NOMO-1 (cell line): ENCODE measurements around the gene DNAJC15.
A peak's percentile ranks its signal among the peaks of the same experiment; 100 is the strongest.

Source experiments
- DNase-seq, 2 experiments: peaks; one replicate each; lab custom pipeline; 2025; ENCODE audit not compliant: unreplicated experiment in 2 of 2; lab: John Stamatoyannopoulos, UW

The DNAJC15 gene

DNA sequence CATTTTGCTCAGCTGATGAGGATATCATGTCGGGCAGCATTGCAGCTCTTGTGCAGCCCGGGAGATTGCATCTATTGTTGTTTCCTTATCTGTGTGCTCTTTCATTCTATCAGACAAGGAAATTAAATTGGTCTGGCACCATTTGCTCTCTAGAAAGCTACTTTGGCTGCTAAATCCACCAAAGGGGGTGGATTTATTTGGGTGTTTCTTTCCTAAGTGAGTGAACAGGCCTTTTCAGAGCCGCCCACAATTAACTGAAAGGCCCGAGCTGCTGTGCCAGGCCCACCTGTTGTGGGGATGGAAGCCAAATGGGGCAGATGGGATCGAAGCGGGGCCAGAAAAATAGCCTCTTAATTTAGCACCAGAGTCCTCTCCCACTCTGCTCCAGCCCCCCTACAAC, 99.4 kb downstream of the DNAJC15 start:
- DNase-seq = no peak

DNA sequence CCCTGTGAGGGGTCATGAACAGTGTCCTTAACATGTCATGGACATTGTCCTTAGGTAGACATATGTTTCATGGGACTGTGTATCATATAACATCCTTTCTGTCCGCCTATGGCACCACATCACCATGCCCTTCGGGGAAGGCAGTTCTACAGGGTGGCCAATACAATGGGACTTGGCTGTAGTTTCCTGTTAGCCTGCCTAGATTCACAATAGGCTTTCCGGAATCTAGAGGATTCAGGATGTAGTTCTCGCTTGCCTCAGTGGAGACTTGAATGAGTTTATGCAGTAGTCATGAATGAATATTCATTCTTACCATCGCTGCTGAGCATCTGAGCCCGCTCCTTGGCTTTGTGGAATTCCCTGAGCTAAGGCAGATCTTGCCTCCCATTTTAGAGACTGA, 100.5 kb downstream of the DNAJC15 start:
- no peak for DNase-seq

DNA sequence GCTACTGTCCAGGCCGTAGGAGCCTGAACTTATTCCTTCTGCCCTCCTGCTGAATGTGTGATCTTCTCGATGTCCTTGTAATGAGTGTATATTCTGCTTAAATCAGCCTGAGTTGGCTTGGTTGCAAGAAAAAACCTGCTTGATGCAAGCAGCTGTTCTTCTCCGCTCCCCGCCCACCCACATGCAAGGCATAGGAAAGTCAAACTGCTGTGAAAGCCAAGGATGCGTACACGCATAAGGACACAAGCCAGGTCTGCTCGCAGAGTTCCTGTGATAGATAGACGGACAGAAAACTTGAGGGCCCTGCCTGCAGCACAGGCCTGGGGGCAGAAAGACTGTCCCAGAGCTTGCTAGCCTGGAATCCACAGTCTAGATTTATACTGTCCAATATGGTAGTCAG, 101.1 kb downstream of the DNAJC15 start:
- no peak for DNase-seq

DNA sequence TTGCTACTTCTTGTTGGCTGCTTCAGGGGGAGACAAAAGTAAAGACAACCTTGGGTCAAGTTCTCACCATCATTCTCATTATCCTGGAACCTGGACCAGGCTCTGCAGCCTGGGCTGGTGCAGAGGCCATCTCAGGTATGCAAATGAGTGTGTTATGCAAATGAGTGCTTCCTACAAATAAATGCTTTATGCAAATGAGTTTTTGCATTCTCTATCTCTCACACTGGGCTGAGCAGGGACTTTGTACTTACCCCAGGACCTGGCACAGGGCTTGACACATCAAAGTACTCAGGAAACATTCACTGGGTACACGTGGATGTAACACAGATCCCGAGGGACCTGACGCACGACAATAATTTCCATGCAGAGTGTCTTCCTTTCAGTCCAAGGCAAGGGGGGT, 103.0 kb downstream of the DNAJC15 start:
- DNase-seq = no peak

DNA sequence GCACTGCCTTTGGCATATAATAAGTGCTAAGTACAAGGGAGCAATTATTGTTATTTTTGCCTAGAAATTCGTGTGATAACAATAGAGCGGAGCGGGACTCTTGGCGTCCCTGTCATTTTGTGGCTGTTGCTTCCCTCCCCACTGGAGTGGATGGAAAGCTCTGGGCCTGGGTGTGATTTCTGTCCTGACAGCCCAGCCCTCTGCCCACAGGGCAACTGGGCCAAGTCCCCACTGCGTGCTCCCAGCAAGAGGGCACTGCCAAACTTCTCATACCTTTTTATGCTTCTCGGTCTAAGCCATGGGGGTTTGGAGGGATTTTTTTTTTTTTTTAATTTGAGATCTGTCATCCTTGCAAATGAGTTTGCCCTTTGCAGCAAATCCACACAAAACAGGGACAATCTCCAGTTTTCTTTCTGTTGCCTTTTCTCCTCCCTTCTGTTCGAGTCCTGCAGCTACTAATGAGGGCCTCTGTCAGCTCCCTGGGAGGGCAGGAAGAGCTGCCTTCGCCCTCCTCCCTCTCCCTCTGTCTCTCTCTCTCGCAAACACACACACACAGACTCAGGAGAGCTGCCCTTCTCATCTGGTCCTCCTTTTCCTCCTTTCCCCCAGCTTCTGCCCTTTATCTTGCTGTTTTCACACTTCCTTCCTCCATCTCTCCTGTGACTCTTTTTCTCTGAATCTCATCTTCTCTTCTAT, 103.9 kb downstream of the DNAJC15 start:
- no peak for DNase-seq

DNA sequence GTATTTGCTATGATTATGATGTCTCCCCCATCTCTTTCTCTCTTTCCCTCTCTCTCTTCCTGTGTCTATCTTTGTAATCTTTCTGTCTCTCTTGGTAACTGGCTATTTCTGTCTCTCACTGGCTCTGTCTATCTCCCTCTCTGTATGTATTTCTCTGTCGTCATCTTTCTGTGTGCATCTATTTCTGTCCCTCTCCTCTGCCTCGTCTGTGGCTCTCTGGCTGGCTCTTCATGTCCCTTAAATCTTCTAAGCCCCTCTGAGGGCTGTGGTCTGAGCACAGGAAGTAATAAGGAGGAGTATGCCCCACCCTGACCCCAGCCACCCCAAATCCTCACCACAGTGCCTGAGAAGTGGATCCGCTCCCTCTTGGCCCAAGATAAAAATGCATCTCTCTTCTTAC, 104.4 kb downstream of the DNAJC15 start:
- DNase-seq = no peak

DNA sequence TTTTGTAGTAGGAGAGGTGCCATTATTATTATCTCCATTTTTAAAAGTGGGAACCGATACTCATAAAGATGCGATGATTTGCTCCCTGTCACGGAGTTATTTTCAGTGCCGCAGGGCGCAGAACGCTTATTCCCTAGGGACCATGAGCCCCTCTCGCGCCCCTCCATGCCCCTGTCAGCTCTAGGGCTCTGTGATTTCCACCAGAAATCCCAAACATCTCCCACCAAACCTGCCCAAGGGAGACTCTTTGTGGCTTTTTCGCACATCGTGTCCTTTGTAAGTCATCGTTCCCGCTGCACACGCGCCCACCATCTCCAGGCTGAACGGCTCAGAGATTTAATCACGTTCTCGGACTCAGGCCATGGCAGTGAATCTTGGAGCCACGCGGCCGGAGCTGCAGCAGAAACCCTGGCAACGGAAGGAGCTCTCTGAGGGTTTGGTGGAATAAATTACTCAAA, 105.1 kb downstream of the DNAJC15 start:
- DNase-seq = no peak

DNA sequence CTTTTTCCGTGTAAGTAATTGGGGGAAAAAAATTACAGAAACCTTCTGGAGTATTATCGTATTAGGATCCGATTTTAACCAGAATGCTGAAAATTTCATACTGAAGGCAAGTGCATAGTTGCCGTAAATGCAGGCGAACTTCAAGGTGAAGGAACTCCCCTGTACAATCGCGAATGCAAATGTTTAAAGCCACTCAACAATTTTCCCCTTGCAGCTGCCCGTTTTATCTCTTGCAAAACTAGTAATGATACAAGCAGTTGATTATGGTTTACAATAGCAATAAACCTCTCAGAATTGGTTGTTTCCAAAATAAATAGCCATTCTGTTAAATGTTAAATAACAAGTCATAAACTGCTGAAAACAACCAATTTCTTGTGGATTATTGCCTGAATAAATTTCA, 105.7 kb downstream of the DNAJC15 start:
- DNase-seq = no peak

DNA sequence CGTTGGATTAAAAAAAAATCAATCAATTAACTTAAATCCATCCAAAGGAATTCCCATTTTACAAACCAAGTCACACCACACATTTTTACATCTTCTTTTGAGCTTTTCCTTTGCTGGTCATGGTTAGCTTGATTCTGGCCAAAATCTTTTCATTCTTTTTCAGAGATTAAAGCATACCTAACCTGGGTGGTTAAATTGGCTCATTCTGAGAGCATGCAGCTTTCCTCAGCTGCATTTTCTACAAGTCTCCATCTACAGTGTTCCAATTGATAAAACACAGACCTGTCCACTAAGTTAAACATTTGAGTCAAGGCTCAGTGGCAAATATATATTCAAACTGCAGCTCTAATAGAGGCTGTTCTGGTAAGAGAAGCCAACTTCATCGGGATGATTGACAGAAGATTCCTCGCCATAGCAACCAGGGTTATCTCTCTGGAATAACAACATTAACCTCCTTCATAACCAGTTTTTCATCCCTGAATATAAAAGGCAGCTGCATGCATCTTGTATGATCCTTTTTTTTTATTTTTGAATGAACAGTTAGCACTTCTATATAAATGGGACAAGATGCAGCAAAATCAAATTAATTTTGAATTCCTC, 106.2 kb downstream of the DNAJC15 start:
- DNase-seq = no peak

DNA sequence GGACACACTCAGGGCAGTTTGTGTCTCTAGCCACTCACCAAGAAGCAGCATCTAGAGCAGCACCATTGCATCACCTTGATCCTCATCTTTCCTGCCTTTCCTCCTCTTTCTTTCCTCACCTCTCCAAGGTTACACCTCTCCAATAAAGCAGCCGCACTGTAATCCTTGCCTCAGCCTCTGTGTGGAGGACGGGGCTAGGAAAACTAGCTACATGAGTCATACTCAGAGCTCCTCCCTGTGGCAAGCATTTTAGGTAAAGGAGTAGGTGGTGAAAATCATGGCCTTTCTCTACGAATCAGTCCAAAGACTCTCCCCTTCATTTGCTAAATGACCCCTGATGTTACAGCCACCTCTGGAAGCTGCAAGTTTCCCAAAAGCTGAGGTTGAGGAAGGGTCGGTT, 108.9 kb downstream of the DNAJC15 start:
- peak in 1 of 2 experiments; percentile 11 for DNase-seq

DNA sequence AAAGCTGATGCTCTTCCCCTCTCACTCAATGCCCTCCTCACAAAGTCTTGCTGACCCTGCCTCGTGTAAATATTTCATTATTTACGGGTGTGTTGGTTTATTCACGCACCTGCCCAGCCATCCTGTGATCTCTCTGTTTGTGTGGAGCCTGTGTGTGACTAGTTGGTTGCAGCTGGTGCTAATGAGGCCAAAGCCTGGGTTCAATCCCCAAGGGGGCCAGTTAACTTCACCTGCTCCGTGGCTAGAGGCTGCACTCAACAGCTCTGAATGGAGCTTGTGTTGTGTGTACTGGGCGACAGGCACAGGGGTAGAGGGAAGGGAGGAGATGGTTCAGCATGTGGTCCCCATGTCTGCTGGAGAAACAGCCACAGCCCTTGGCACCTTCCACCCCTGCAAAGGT, 109.5 kb downstream of the DNAJC15 start:
- DNase-seq = no peak

DNA sequence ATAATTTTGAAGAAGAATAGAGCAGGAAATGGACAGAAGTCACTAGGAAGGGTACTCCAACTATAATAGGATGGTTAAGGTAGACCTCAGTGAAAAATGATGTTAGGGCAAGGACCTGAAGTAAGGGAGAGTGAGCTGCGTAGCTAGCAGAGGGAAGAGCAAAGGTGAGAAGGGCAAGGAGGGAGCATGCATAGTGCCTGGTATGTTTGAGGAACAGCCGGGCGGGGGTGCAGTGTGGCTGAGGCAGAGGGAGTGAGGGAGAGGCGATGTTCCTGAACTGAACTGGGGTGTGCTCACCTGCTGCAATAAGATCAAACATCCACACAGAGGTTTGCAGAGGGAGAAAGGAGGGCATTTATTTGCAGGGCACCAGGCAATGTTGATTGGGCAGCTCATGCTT, 110.4 kb downstream of the DNAJC15 start:
- DNase-seq = no peak

DNA sequence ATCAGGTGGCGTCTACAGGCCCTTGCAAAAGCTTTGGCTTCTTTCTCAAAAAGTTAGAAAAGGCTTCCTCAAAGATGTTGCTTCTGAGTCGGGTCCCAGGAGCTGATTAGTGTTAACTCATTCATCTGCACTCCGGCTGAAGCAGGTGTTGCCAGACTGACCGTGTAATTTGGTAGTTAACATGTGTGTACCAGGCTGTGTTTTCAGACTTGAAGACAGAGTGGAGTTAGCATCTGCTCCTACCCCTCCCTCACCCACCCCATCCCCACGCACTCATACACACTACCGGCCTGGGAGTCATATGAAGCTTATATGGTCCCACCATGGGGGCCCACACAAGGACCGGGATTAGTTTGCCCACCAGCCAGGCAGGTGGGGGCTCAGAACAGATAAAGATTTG, 111.5 kb downstream of the DNAJC15 start:
- DNase-seq = no peak

DNA sequence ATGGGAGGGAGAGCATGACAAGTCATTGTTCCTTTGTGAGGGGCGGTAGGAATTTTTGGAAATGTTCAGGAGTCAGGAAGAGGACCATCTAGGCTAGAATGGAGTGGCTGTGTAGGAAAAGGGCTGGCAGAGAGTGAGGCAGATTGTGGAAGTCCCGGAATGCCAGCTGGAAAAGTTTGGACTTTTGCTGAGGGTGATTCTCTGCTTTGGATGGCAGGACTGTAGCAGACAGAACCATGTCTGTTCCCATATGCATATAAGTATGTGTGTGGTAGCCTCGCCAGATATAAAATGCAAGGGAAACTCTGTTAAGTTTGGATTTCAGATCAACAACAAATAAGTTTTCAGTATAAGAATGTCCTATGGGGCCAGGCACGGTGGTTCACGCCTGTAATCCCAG, 112.1 kb downstream of the DNAJC15 start:
- DNase-seq = no peak

DNA sequence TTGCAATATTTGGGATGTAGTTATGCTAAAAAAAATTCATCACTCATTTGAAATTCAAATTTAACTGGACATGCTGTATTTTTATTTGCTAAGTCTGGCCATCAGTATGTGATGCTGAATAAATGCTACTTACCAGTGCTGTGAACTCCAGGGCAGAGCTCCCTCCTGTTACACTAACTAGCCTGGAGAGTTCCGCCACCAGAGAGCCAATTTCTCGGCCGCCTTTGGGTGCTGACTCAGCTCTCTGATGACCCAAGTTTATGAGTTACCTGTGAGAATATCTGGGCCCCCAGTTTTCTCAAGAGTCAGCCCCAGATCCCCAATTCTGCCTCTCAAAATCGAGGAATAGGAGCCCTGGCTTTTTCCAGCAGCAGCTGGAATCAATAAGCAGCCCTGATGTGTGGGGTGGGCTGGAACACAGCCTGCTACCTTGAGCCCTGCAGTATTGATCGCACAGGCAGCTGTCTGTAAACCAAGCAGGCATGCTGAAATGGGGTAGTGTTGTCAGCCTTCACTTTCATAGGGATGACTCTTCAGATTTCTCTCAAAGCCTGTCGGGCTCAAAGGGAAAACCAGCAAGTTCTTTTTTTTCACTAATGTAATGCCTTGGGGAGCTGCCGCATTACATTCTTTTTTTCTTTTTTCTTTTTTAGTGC, 113.7 kb downstream of the DNAJC15 start:
- DNase-seq = no peak

DNA sequence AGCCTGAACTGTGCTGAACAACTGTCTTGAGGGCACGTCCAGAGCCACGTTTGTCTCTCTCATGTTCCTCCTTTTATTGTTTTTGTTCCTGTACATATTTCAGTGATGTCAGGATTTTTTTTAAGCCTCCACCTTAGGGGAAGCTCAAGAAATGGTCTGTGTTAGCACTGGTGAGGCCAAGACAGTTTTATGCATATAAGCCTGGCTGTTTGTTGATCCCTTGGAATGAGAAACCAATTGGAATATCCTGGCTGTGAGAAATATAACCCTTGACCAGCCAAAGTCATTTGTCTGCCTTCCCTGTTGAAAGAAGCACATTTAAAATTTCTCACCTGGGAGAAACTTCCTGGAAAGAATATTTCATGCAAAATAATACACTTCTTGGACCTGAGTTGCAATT, 115.8 kb downstream of the DNAJC15 start:
- no peak for DNase-seq

DNA sequence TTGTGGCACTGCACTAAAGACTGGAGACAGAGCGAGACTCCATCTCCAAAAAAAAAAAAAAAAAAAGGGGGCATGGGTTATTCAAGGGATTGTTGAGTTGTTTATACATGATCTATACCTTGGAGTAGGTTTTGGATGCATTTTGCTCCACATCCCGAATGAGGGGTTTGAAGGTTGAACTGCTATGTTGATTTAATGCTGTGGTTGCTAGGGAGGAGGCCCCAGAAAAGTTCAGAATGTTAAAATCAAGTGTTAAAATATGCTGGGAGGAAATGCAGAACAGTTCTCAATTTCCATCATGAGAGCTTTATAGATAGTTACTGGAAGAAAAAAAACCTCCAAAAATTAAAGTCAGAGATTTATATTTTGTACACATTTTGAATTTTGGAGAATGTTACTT, 116.5 kb downstream of the DNAJC15 start:
- no peak for DNase-seq

DNA sequence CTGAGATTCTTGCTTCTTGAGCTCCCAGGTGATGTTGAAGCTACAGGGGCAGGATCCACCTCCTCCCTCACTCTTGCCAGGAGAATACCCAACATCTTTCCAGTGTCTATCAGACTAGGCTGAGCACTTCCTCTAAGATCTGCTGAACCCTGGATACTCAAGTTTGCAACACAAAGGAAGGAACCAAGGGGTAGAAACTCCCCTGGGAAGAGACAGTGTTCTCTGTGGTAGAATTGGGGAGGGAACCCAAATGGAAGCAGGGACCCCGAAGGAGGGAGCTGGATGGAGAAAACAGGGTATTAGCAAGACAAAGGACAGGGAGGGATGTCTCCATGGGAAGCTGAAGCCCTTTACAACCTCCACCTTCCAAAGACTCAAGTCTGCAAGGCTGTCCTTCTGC, 117.6 kb downstream of the DNAJC15 start:
- no peak for DNase-seq

DNA sequence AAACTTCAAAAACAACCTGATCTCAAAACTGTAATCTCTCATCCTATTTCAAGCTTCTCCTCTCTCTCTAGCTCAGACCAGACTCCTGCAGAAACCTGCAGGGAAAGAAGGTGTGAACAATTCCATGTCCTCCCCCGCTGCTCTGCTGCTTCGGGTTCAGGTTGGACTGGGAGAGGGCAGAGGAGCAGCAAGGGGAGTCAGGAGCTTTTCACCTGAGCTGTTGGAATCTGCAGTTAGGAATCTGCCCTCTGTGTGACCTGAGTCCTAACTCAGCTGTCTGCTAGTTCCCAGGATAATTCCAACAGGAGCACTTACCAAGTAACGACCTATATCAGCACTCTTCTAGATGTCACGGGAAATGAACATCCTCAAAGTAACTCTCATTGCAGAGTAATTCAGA, 118.3 kb downstream of the DNAJC15 start:
- no peak for DNase-seq

DNA sequence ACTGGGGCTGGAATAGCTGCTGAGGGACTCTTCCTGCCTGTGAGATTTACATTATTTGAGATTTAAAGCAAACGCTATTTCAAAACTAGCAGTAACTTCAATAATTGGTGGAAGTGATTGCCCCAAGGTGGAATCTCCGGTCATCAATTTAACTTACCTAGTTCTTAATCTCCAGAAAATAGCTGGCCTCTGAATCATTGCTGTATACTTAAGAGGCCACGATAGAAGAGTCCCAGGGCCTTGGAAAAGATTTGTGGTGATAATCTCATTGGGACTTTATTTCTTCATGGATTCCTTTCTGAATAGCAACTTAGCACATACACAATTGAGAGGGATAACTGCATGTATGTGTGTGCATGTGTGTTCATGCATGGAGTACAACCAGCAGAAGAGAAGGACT, 120.2 kb downstream of the DNAJC15 start:
- DNase-seq = no peak

DNA sequence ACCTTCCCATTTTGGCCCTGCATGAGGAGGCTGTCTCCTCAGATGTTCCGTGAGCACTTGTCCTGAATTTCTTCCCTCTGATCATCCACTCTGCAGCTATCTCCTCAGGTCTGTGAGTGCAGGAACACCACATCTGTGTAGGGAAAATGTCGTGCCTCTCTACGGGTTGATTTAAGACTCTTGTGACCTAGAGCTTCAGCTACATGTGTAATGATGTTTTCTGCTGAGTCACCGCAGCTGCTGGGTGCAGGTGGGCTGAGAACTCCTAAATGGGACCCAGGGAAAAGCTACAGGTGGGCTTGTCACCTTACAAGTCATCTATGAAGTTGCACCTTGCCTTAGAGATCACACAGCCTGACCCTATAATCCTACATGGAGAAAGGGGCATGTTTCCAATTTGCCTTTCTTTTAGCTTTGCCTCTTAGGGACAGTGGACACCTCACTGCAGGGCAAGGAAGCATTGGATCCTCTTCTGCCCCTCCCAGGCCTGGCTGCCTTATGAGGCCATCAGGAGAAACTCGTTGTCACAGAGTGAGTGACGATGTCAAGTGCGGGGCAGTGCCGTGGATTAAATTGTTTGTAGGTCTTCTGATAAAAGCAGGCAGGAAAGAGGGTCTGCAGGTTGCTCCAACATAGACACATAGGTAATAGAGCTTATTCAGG, 122.3 kb downstream of the DNAJC15 start:
- no peak for DNase-seq

DNA sequence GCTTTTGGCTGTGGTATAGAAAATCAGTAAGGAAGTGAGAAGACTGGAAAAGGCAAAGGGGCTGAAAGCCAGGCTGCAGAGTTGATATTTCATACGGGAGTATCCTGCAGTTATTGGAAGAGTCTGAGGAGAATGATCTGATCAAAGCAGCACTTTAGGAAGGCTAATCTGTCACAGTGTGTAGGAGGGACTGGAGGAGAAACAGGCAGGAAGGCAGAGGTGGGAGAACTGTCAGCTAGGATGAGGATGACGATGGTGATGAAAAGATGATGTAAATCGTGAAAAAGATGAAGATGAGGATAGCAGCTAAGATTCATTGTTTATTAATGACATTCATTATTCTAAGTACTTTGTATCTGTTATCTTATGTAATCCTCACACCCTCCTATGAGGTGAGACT, 123.0 kb downstream of the DNAJC15 start:
- DNase-seq = no peak
